Measurements from ENCODE around the gene ME3. TPM values are rescaled to one million over a fixed set of nuclear protein-coding genes. Genes with fewer than 3 reads are reported as not detected.

The ME3 gene
- total RNA-seq (1 to 10 TPM; 2.7 to 7.2 TPM), polyA plus RNA-seq (1 to 10 TPM; 1.4 to 1.9 TPM)

GRCh38 chr11:86672007-86672621 lies at the start of gene ME3:
Gene ME3, minus strand, starts transcription at chr11:86672616.
- 1% methylated on average over 52 of the region's 52 CpGs for WGBS
- Histone ChIP-seq H3K36me3 (ENCODE audit: control insufficient read depth in 4 of 4, insufficient read depth in 3 of 4, low read depth in 1 of 4, low read length in 3 of 4) (no peaks in the 10 kb centered on the region), H3K4me3 (ENCODE audit: low read depth in 1 of 3, low read length in 3 of 3) (peak within 1 kb of the TSS; percentile 86 to 91 (median 87)), H3K27ac (ENCODE audit: low read depth in 1 of 2, low read length in 2 of 2) (peak within 1 kb of the TSS; percentile 81 to 91), H3K27me3 (ENCODE audit: control insufficient read depth in 4 of 4, insufficient read depth in 4 of 4, low read length in 3 of 4) (no peaks in the 10 kb centered on the region), H3K9me3 (ENCODE audit: control insufficient read depth in 4 of 4, low read length in 3 of 4) (no peaks in the 10 kb centered on the region), H3K4me1 (ENCODE audit: control insufficient read depth in 4 of 4, insufficient read depth in 4 of 4, low read length in 3 of 4) (peaks cover 3 to 17% (median 12%) of the 10 kb centered on the region in 4 donors), H3K9ac (ENCODE audit: low read depth in 1 of 2, low read length in 2 of 2) (peak within 1 kb of the TSS; percentile 67 to 81)
- TF ChIP-seq GABPA (IDR thresholded peaks at IDR 0.05 in 1 of 2, conservative IDR thresholded peaks at IDR 0.05 in 1 of 2) = peak in 1 of 2 donors; percentile 38
- no peak for TF ChIP-seq CTCF (IDR thresholded peaks at IDR 0.05; ENCODE audit: low read depth, low read length, missing input control)
- TF ChIP-seq RAD21 (IDR thresholded peaks at IDR 0.05) = no peak
- peak; percentile 27 for TF ChIP-seq MAX (IDR thresholded peaks at IDR 0.05)
- peak; percentile 13 for TF ChIP-seq YY1 (IDR thresholded peaks at IDR 0.05)
- no peak for TF ChIP-seq REST (IDR thresholded peaks at IDR 0.05)
- peak; percentile 41 for DNase-seq (ENCODE audit: low spot score)

GRCh38 chr11:86722006-86722405 lies 49.6 kb upstream of the ME3 start:
- Histone ChIP-seq H3K4me1 (ENCODE audit: control insufficient read depth in 4 of 4, insufficient read depth in 4 of 4, low read length in 3 of 4) (no peaks in the 10 kb centered on the region), H3K4me3 (ENCODE audit: low read depth in 1 of 3, low read length in 3 of 3) (no peak overlapping the region), H3K27me3 (ENCODE audit: control insufficient read depth in 4 of 4, insufficient read depth in 4 of 4, low read length in 3 of 4) (no peaks in the 10 kb centered on the region), H3K27ac (ENCODE audit: low read depth in 1 of 2, low read length in 2 of 2) (no peak overlapping the region), H3K9me3 (ENCODE audit: control insufficient read depth in 4 of 4, low read length in 3 of 4) (peaks cover 0 to 5% (median 0%) of the 10 kb centered on the region in 4 donors), H3K36me3 (ENCODE audit: control insufficient read depth in 4 of 4, insufficient read depth in 3 of 4, low read depth in 1 of 4, low read length in 3 of 4) (no peaks in the 10 kb centered on the region), H3K9ac (ENCODE audit: low read depth in 1 of 2, low read length in 2 of 2) (no peak overlapping the region)
- DNase-seq (ENCODE audit: low spot score) = no peak
- TF ChIP-seq ATF3 (IDR thresholded peaks at IDR 0.05) (no peak), FOXA1 (IDR thresholded peaks at IDR 0.05) (no peak), REST (IDR thresholded peaks at IDR 0.05) (no peak), EGR1 (IDR thresholded peaks at IDR 0.05; ENCODE audit: low read depth in 2 of 2) (no peak), ZBTB33 (IDR thresholded peaks at IDR 0.05) (no peak), FOXA2 (IDR thresholded peaks at IDR 0.05) (no peak), RAD21 (IDR thresholded peaks at IDR 0.05) (no peak), JUND (IDR thresholded peaks at IDR 0.05) (no peak), CTCF (IDR thresholded peaks at IDR 0.05; ENCODE audit: low read depth, low read length, missing input control) (no peak)
- 60% methylated on average over 1 of the region's 1 CpG for WGBS

Data from liver (tissue), 9 donors.